ENCODE data around the gene CHRND.

Gene CHRND

DNA sequence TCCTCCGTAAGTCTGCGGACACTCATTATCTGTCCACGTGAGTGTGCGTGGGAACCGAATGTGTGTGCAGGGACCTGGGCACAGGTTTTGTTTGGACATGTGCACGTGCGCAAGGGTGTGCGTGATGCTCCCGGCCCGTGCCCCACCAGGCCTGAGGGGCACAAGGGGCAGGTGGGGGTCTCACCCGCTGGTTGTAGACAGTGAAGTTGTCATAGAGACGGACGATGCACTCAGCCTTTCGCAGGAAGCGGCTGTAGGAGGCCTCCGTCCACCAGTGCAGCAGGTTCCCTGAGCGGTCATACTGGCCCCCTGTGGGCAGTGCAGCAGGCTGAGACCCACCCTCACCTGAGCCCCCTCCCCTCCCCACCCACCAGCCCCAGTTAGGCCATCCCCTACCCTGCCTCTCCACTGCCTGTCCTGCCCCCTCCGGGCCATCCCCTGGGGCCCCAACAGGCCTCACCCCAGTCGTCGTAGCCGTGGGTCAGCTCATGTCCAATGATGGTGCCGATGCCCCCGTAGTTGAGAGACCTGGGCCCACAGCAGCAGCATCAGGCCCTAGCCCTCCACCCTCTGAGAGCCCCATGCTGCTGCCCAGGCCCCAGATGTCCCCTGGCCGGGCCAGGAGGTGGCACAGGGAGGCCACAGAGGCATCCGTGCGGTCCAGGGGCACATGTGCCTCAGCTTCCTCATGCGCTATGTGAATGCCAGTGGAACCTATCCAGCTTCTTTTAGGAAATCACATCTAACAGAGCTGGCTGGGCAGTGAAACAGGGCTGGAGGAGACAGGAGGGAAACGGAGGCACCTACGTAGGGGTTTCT lies 44.4 kb upstream of the CHRND start:
- TF ChIP-seq, protein P1, sequence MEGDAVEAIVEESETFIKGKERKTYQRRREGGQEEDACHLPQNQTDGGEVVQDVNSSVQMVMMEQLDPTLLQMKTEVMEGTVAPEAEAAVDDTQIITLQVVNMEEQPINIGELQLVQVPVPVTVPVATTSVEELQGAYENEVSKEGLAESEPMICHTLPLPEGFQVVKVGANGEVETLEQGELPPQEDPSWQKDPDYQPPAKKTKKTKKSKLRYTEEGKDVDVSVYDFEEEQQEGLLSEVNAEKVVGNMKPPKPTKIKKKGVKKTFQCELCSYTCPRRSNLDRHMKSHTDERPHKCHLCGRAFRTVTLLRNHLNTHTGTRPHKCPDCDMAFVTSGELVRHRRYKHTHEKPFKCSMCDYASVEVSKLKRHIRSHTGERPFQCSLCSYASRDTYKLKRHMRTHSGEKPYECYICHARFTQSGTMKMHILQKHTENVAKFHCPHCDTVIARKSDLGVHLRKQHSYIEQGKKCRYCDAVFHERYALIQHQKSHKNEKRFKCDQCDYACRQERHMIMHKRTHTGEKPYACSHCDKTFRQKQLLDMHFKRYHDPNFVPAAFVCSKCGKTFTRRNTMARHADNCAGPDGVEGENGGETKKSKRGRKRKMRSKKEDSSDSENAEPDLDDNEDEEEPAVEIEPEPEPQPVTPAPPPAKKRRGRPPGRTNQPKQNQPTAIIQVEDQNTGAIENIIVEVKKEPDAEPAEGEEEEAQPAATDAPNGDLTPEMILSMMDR (IDR thresholded peaks at IDR 0.05; ENCODE audit: borderline replicate concordance, insufficient read depth, low read depth, low read length) = no peak
- H3K4me3 ChIP-seq (ENCODE audit: low read depth, low read length) = no peak overlapping the region

DNA sequence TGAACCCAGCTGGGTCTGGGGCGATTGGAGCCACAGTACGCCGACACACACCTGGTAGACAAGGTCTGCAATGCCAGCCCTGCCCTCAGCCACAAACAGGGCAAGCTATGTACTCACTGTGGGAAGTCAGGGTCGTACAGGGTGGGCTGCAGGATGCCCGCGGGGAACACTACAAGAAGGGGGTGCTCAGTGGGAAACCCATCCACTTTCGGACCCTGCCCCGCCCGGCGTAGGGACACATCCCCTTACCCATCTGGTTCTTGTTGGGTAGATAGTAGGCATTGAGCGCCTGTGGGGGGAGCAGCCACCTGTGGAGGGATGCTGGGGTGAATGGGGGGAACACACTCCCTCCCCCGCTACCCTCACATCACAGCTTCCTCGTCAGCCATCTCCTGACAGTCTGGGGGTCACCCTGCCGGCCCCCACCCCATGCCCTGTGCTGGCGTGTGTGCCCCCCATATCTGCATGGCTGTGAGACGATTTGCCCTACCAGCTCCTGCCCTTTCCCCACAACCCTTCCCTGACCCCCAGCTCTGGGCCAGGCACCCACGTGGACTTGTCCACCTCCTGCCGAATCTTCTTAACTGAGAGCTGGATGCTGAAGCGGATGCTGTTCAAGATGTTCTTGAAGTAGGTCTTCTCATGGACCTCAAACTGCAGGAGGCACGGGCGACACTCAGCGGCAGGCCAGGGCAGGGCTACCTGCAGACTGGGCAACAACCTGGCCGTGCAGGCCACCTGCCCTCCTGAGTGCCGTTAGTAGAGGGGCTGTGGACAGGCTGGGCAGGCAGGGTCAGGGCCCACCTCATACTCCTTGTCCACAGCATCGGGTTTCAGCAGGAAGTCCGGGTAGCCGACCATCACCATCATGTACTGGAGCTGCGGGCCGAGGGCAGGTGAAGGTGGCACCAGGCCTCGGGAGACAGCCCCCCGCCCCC lies 43.4 kb upstream of the CHRND start:
- TF ChIP-seq, protein P1 (IDR thresholded peaks at IDR 0.05; ENCODE audit: borderline replicate concordance, insufficient read depth, low read depth, low read length) = no peak
- no peak overlapping the region for H3K4me3 ChIP-seq (ENCODE audit: low read depth, low read length)

DNA sequence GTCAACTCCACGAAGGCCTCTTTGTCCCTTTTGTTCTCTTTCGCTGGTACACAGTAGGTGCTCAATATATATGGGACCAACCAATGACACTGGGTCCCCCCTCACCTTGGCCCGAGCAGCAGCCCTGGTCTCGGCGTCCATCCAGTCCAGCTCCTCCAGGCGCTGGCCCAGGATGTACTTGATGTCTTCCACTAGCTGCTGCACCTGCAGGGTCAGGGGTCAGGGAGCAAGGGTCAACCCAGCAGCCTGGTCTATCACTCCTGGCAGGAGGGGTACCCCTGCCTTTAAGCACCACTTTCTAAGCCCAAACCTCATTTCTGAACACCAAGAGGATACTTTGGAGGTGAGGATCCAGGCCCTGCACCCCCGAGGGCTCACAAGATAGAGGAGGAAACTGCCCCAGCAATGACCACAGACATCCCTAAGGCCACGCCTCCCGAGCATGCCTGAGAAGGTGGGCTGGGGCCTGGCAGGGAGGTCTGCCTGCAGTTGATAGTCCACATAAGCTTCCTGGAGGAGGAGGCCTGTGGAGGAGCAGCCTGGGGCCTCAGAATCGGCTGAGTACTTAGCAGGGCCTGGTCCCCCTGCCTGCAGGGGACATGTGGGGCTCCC lies 42.5 kb upstream of the CHRND start:
- TF ChIP-seq, protein P1 (IDR thresholded peaks at IDR 0.05; ENCODE audit: borderline replicate concordance, insufficient read depth, low read depth, low read length) = no peak
- no peak overlapping the region for H3K4me3 ChIP-seq (ENCODE audit: low read depth, low read length)

DNA sequence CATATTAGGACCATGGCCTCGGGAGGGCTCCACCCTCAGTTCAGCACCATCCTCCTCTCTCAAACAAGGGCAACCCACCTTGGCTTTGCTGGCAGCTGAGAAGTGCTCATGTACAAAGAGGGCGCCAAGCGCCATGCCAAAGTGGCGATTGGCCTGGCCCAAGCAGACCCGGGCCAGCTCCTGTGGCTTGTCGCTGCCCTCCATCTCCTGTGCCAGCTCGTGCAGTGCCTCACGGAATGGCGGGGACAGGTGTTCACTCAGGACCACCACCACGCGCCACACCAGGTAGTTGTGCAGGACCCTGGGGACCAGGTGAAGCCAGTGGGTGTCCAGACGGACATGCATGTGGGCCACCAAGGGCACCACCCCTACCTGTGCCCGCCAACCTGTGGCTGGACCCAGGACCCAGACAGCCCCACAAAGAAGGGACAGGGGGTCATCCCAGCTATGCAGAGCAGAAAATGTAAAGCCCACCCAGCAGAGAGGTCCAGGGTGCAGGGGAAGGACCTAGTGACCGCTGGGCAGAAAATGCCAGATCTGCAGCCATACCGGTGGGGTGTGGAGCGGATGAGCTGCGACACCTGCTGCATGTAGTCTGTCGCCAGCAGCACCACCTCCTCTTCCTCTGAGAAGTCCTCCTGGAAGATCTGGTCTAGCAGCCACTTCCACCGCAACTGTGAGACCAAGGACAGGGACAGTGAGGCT lies 41.9 kb upstream of the CHRND start:
- H3K4me3 ChIP-seq (ENCODE audit: low read depth, low read length) = no peak overlapping the region
- TF ChIP-seq, protein P1 (IDR thresholded peaks at IDR 0.05; ENCODE audit: borderline replicate concordance, insufficient read depth, low read depth, low read length) = no peak

DNA sequence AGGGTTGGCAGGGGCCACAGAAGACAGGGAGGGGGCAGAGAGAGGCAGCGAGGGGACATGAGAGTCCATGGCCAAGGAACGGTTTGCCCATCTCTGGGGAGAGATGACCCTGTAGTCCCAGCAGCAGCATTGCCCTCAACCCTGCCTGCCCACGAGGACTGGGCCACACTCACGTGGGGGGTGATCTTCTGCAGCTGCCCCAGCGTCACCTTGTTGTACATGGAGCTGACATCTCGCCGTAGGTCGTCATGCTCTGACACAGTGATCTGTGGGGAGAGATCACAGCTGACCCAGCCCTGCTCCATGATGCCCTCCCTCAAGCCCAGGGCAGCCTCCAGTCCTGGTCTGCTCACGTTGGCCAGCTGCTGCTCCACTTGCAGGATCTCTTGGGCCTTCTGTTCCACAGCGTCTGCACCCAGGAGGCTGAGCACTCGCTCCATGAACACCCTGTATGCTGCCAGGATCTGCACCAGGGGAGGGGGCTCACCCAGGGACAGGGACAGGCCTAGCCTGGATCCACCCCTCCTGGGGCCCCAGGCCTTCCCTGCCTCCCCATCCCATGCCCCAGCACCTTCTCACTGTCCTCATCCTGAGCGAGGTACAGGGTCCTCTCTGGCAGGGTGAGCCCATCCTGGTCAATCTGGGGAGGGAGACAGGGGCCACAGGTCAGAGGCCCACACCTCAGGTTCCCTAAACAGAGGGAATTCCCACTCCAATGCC lies 41.2 kb upstream of the CHRND start:
- TF ChIP-seq, protein P1 (IDR thresholded peaks at IDR 0.05; ENCODE audit: borderline replicate concordance, insufficient read depth, low read depth, low read length) = no peak
- no peak overlapping the region for H3K4me3 ChIP-seq (ENCODE audit: low read depth, low read length)

DNA sequence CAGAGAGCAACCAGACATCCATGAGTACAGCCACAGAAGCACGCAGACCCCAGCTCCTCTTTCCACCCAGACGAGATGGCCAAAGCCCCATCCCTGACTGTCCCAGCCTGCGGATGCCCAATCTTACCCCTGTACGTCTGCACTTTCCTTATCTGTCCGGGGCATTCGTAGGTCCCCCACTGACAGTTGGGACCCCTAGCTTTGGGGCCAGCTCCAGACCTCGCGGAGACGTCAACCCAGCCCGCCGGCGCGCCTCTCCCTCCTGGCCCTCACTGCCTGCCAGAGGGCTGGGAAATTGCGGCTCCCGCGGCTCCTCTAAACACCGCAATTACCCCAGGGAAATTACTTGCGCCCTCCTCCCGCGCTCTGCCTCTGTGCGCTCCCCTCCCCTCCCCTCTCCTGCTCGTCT lies 40.6 kb upstream of the CHRND start:
- TF ChIP-seq, protein P1 (IDR thresholded peaks at IDR 0.05; ENCODE audit: borderline replicate concordance, insufficient read depth, low read depth, low read length) = no peak
- no peak overlapping the region for H3K4me3 ChIP-seq (ENCODE audit: low read depth, low read length)

Data from GM12875 (cell line).